ENCODE results near the gene C2orf78.
A peak's percentile ranks its signal among the peaks of the same experiment; 100 is the strongest.
"Not testable (repeated sequence)": the region's sequence is repeated elsewhere in the genome, so short reads cannot be mapped to it uniquely, and the experiment has no call there.

The C2orf78 gene

GRCh38 chr2:73783883-73784282 is at the start of gene C2orf78:
Gene C2orf78, plus strand, starts transcription at chr2:73784183. Its CDS starts 127 bp downstream, at chr2:73784310.
- not testable (repeated sequence) for H3K27ac ChIP-seq (ENCODE audit: low read length); DNase-seq (ENCODE audit: low read depth, low spot score); H3K27me3 ChIP-seq (ENCODE audit: control insufficient read depth, insufficient read depth, low read length); H3K4me1 ChIP-seq (ENCODE audit: control insufficient read depth, insufficient read depth, low read length); H3K36me3 ChIP-seq (ENCODE audit: control insufficient read depth, insufficient read depth, low read length); H3K9me3 ChIP-seq (ENCODE audit: control insufficient read depth, insufficient read depth, low read length); H3K4me3 ChIP-seq (ENCODE audit: low read length)
- WGBS (ENCODE audit: insufficient coverage, insufficient read length), result no CpG with 5 or more reads among the region's 3 CpGs

GRCh38 chr2:73736378-73736777 is 47.6 kb upstream of the C2orf78 start:
- H3K27ac ChIP-seq (ENCODE audit: low read length), result no peak overlapping the region

GRCh38 chr2:73736855-73737779 is 46.9 kb upstream of the C2orf78 start, which contains the start of gene TPRKB:
Gene TPRKB, minus strand, starts transcription at chr2:73737345. Its CDS starts 2,776 bp downstream, at chr2:73734569.
- no peaks in the 10 kb centered on the region for H3K4me1 ChIP-seq (ENCODE audit: control insufficient read depth, insufficient read depth, low read length)
- WGBS (ENCODE audit: insufficient coverage, insufficient read length), result no CpG with 5 or more reads among the region's 49 CpGs
- peaks cover 2% of the 10 kb centered on the region; the same call in 1 of the 2 replicates for H3K36me3 ChIP-seq (ENCODE audit: control insufficient read depth, insufficient read depth, low read length)
- DNase-seq (ENCODE audit: low read depth, low spot score), result peak; percentile 93
- peak within 1 kb of the TSS; percentile 60; the same call in 1 of the 2 replicates for H3K4me3 ChIP-seq (ENCODE audit: low read length)
- H3K27ac ChIP-seq (ENCODE audit: low read length), result no peak within 1 kb of the TSS
- no peaks in the 10 kb centered on the region for H3K9me3 ChIP-seq (ENCODE audit: control insufficient read depth, insufficient read depth, low read length)
- H3K27me3 ChIP-seq (ENCODE audit: control insufficient read depth, insufficient read depth, low read length), result peaks cover 5% of the 10 kb centered on the region; the same call in 1 of the 2 replicates

More at GRCh38 chr2:73736378-73736777, 47.6 kb upstream of the C2orf78 start:
- WGBS (ENCODE audit: insufficient coverage, insufficient read length), result no CpG with 5 or more reads among the region's 8 CpGs
- Histone ChIP-seq H3K36me3 (ENCODE audit: control insufficient read depth, insufficient read depth, low read length) (peaks cover 3% of the 10 kb centered on the region; the same call in 1 of the 2 replicates), H3K27me3 (ENCODE audit: control insufficient read depth, insufficient read depth, low read length) (peaks cover 4% of the 10 kb centered on the region; the same call in 1 of the 2 replicates), H3K9me3 (ENCODE audit: control insufficient read depth, insufficient read depth, low read length) (no peaks in the 10 kb centered on the region), H3K4me1 (ENCODE audit: control insufficient read depth, insufficient read depth, low read length) (no peaks in the 10 kb centered on the region), H3K4me3 (ENCODE audit: low read length) (peak overlapping the region; percentile 60; the same call in 1 of the 2 replicates)
- no peak for DNase-seq (ENCODE audit: low read depth, low spot score)

GRCh38 chr2:73739101-73739500 is 44.9 kb upstream of the C2orf78 start:
- DNase-seq (ENCODE audit: low read depth, low spot score), result no peak
- WGBS (ENCODE audit: insufficient coverage, insufficient read length), result no CpG with 5 or more reads among the region's 3 CpGs
- no peak overlapping the region for H3K27ac ChIP-seq (ENCODE audit: low read length)

GRCh38 chr2:73740767-73741166 is 43.2 kb upstream of the C2orf78 start:
- DNase-seq (ENCODE audit: low read depth, low spot score), result no peak
- H3K9me3 ChIP-seq (ENCODE audit: control insufficient read depth, insufficient read depth, low read length), result no peaks in the 10 kb centered on the region
- no peak overlapping the region for H3K27ac ChIP-seq (ENCODE audit: low read length)
- no peak overlapping the region for H3K4me3 ChIP-seq (ENCODE audit: low read length)
- no peaks in the 10 kb centered on the region for H3K36me3 ChIP-seq (ENCODE audit: control insufficient read depth, insufficient read depth, low read length)
- H3K27me3 ChIP-seq (ENCODE audit: control insufficient read depth, insufficient read depth, low read length), result peaks cover 5% of the 10 kb centered on the region; the same call in 1 of the 2 replicates
- no peaks in the 10 kb centered on the region for H3K4me1 ChIP-seq (ENCODE audit: control insufficient read depth, insufficient read depth, low read length)
- WGBS (ENCODE audit: insufficient coverage, insufficient read length), result no CpG with 5 or more reads among the region's 2 CpGs

More at GRCh38 chr2:73739101-73739500, 44.9 kb upstream of the C2orf78 start:
- H3K9me3 ChIP-seq (ENCODE audit: control insufficient read depth, insufficient read depth, low read length), result no peaks in the 10 kb centered on the region
- H3K27me3 ChIP-seq (ENCODE audit: control insufficient read depth, insufficient read depth, low read length), result peaks cover 5% of the 10 kb centered on the region; the same call in 1 of the 2 replicates
- H3K4me3 ChIP-seq (ENCODE audit: low read length), result no peak overlapping the region
- H3K4me1 ChIP-seq (ENCODE audit: control insufficient read depth, insufficient read depth, low read length), result no peaks in the 10 kb centered on the region
- H3K36me3 ChIP-seq (ENCODE audit: control insufficient read depth, insufficient read depth, low read length), result no peaks in the 10 kb centered on the region

- DNase-seq (ENCODE audit: low read depth, low spot score), result no peak
- Histone ChIP-seq H3K4me3 (ENCODE audit: low read length) (no peak overlapping the region), H3K36me3 (ENCODE audit: control insufficient read depth, insufficient read depth, low read length) (no peaks in the 10 kb centered on the region), H3K9me3 (ENCODE audit: control insufficient read depth, insufficient read depth, low read length) (no peaks in the 10 kb centered on the region), H3K27ac (ENCODE audit: low read length) (no peak overlapping the region), H3K27me3 (ENCODE audit: control insufficient read depth, insufficient read depth, low read length) (peaks cover 2% of the 10 kb centered on the region; the same call in 1 of the 2 replicates), H3K4me1 (ENCODE audit: control insufficient read depth, insufficient read depth, low read length) (no peaks in the 10 kb centered on the region)
- no CpG with 5 or more reads among the region's 11 CpGs for WGBS (ENCODE audit: insufficient coverage, insufficient read length)
These were observed 37.7 kb upstream of the C2orf78 start for GRCh38 chr2:73746015-73746876.

- no CpG with 5 or more reads among the region's 3 CpGs for WGBS (ENCODE audit: insufficient coverage, insufficient read length)
- H3K27me3 ChIP-seq (ENCODE audit: control insufficient read depth, insufficient read depth, low read length), result no peaks in the 10 kb centered on the region
These were observed 37.1 kb upstream of the C2orf78 start for GRCh38 chr2:73746877-73747208.

GRCh38 chr2:73749314-73749713 is 34.7 kb upstream of the C2orf78 start:
- no peaks in the 10 kb centered on the region for H3K36me3 ChIP-seq (ENCODE audit: control insufficient read depth, insufficient read depth, low read length)
- no peak overlapping the region for H3K4me3 ChIP-seq (ENCODE audit: low read length)
- no peak overlapping the region for H3K27ac ChIP-seq (ENCODE audit: low read length)
- H3K9me3 ChIP-seq (ENCODE audit: control insufficient read depth, insufficient read depth, low read length), result no peaks in the 10 kb centered on the region
- no CpG with 5 or more reads among the region's 2 CpGs for WGBS (ENCODE audit: insufficient coverage, insufficient read length)
- no peak for DNase-seq (ENCODE audit: low read depth, low spot score)
- H3K27me3 ChIP-seq (ENCODE audit: control insufficient read depth, insufficient read depth, low read length), result no peaks in the 10 kb centered on the region
- H3K4me1 ChIP-seq (ENCODE audit: control insufficient read depth, insufficient read depth, low read length), result no peaks in the 10 kb centered on the region

More at GRCh38 chr2:73746877-73747208, 37.1 kb upstream of the C2orf78 start:
- Histone ChIP-seq H3K36me3 (ENCODE audit: control insufficient read depth, insufficient read depth, low read length) (no peaks in the 10 kb centered on the region), H3K4me3 (ENCODE audit: low read length) (no peak overlapping the region), H3K27ac (ENCODE audit: low read length) (no peak overlapping the region), H3K4me1 (ENCODE audit: control insufficient read depth, insufficient read depth, low read length) (no peaks in the 10 kb centered on the region), H3K9me3 (ENCODE audit: control insufficient read depth, insufficient read depth, low read length) (no peaks in the 10 kb centered on the region)
- no peak for DNase-seq (ENCODE audit: low read depth, low spot score)

GRCh38 chr2:73754332-73754731 is 29.7 kb upstream of the C2orf78 start:
- H3K4me1 ChIP-seq (ENCODE audit: control insufficient read depth, insufficient read depth, low read length); H3K9me3 ChIP-seq (ENCODE audit: control insufficient read depth, insufficient read depth, low read length); DNase-seq (ENCODE audit: low read depth, low spot score); H3K27me3 ChIP-seq (ENCODE audit: control insufficient read depth, insufficient read depth, low read length); H3K36me3 ChIP-seq (ENCODE audit: control insufficient read depth, insufficient read depth, low read length); H3K27ac ChIP-seq (ENCODE audit: low read length); H3K4me3 ChIP-seq (ENCODE audit: low read length): not testable (repeated sequence)
- no CpG with 5 or more reads among the region's 7 CpGs for WGBS (ENCODE audit: insufficient coverage, insufficient read length)

GRCh38 chr2:73759285-73759764 is 24.7 kb upstream of the C2orf78 start:
- Histone ChIP-seq H3K36me3 (ENCODE audit: control insufficient read depth, insufficient read depth, low read length) (peaks cover 3% of the 10 kb centered on the region; the same call in 1 of the 2 replicates), H3K4me1 (ENCODE audit: control insufficient read depth, insufficient read depth, low read length) (no peaks in the 10 kb centered on the region), H3K27me3 (ENCODE audit: control insufficient read depth, insufficient read depth, low read length) (0 out of 2 replicates have a peak, but pooled peaks cover 1% of the 10 kb centered on the region), H3K27ac (ENCODE audit: low read length) (no peak overlapping the region), H3K9me3 (ENCODE audit: control insufficient read depth, insufficient read depth, low read length) (no peaks in the 10 kb centered on the region; the same call in none of the 2 replicates), H3K4me3 (ENCODE audit: low read length) (no peak overlapping the region)
- DNase-seq (ENCODE audit: low read depth, low spot score), result no peak
- WGBS (ENCODE audit: insufficient coverage, insufficient read length), result no CpG with 5 or more reads among the region's 3 CpGs

Measured in iPS DF 6.9 (cell line).